Transverse colon (tissue), 4 donors: ENCODE data around the gene NHS. TPM values are rescaled to one million over a fixed set of nuclear protein-coding genes. Genes with fewer than 3 reads are reported as not detected.

Source experiments
- DNase-seq: peaks from one replicate; pipeline ENCODE4 v3.0.0-alpha.2; 2019
- H3K27ac ChIP-seq, 4 donors: fragments of 200-600 bp; sonication (generic); 2 replicates each; pipeline ENCODE4 v1.5.1; 2016 to 2018; ENCODE audit warnings: inconsistent platforms in 4 of 4
- H3K27me3 ChIP-seq: fragments of 200-600 bp; sonication (generic); 2 replicates; pipeline ENCODE4 v1.5.1; 2017; ENCODE audit warnings: inconsistent platforms
- H3K36me3 ChIP-seq, 4 donors: fragments of 200-600 bp; sonication (generic); 2 replicates each; pipeline ENCODE4 v1.5.1; 2017 to 2019; ENCODE audit warnings: inconsistent platforms in 4 of 4
- H3K4me1 ChIP-seq, 4 donors: fragments of 200-600 bp; sonication (generic); 2 replicates each; pipeline ENCODE4 v1.5.1; 2017 to 2020; ENCODE audit warnings: inconsistent platforms in 4 of 4
- H3K4me3 ChIP-seq, 4 donors: fragments of 200-600 bp; sonication (generic); 1 replicate in 1 of 4; 2 replicates in 3 of 4; pipeline versions ENCODE4 v1.5.1 to v1.6.1; 2017 to 2019; ENCODE audit warnings: inconsistent platforms in 4 of 4
- H3K9me3 ChIP-seq, 2 donors: fragments of 200-600 bp; sonication (generic); 2 replicates each; pipeline ENCODE4 v1.5.1; 2017 to 2019; ENCODE audit warnings: inconsistent platforms in 2 of 2
- CTCF ChIP-seq, 5 experiments: fragments of 200-600 bp in 3 of 5; fragments of 450-650 bp in 2 of 5; sonication (generic) in 3 of 5; IDR thresholded peaks; 1 replicate in 2 of 5; 2 replicates in 3 of 5; pipeline ENCODE4 v1.5.1; 2016 to 2017; ENCODE audit warnings: antibody characterized with exemption in 5 of 5, inconsistent platforms in 3 of 5, mild to moderate bottlenecking in 2 of 5, moderate library complexity in 1 of 5
- EP300 ChIP-seq: sonication (generic); formaldehyde crosslinking; IDR thresholded peaks from one replicate; pipeline ENCODE4 v1.6.1; 2017; ENCODE audit warnings: antibody characterized with exemption, low read depth
- POLR2A ChIP-seq: fragments of 450-650 bp; IDR thresholded peaks from one replicate; pipeline ENCODE4 v1.6.1; 2016; ENCODE audit warnings: antibody characterized with exemption, mild to moderate bottlenecking, moderate library complexity
- POLR2AphosphoS5 ChIP-seq, 3 donors: sonication (generic); formaldehyde crosslinking; IDR thresholded peaks; one replicate each; pipeline ENCODE4 v1.6.1; 2016; ENCODE audit warnings: antibody characterized with exemption in 3 of 3
- WGBS, 2 donors: methylation state at CpG; one replicate each; pipeline ENCODE4 v1.1.5; 2018; ENCODE audit warnings: low coverage in 1 of 2; 5-methylcytosine and 5-hydroxymethylcytosine counted together
- in situ Hi-C, 4 donors: fragments of 200-750 bp; cut with MboI; loops; one replicate each; pipeline versions ENCODE4 v1.15.0 to v1.15.1; 2017; ENCODE audit warnings: low sequenced_read_pairs in 3 of 4, low pct_ligation_motif_present in 1 of 4, low pct_unique_long_range_greater_than_20kb in 1 of 4
- intact Hi-C: fragments of 100-400 bp; cut with DNase I; formaldehyde crosslinking; loops from one replicate; pipeline ENCODE4 v1.15.1; 2023; ENCODE audit warnings: low total_unique reads
- total RNA-seq, 4 donors: library from RNA; depleted of rRNA; stranded (reverse); fragments of >200 nt; gene quantifications; one replicate each; pipeline ENCODE4 v1.1.0, GENCODE V29; 2016

NHS gene
- total RNA-seq, 4 donors from 2014 or later, result 1.2 to 10.7 (median 5.0) TPM

- in situ Hi-C loops (no loop called here), intact Hi-C loops (no loop called here)
- H3K4me1 ChIP-seq, result peaks cover 0 to 6% (median 2%) of the 10 kb centered on the region in 4 donors
- H3K9me3 ChIP-seq, result no peaks in the 10 kb centered on the region
- no peak for TF ChIP-seq EP300
- TF ChIP-seq CTCF (IDR thresholded peaks at IDR 0.05), result no peak
- TF ChIP-seq POLR2AphosphoS5 (IDR thresholded peaks at IDR 0.05), result no peak
- TF ChIP-seq POLR2A, result no peak
- H3K4me3 ChIP-seq, result no peak overlapping the region
- no peaks in the 10 kb centered on the region for H3K36me3 ChIP-seq
- H3K27me3 ChIP-seq, result no peaks in the 10 kb centered on the region
- no peak for DNase-seq
- no peak overlapping the region for H3K27ac ChIP-seq
- 76% methylated on average over 2 of the region's 2 CpGs; no CpG with 5 or more reads in 1 of the 2 donors for whole genome bisulfite sequencing, 2 donors
These were observed 188.1 kb downstream of the NHS start for GRCh38 chrX:17563076-17563475.

- in situ Hi-C loops (no loop called here), intact Hi-C loops (no loop called here)
- no peak overlapping the region for H3K27ac ChIP-seq
- no peaks in the 10 kb centered on the region for H3K9me3 ChIP-seq
- TF ChIP-seq POLR2AphosphoS5 (IDR thresholded peaks at IDR 0.05) (no peak), EP300 (no peak), CTCF (IDR thresholded peaks at IDR 0.05) (no peak), POLR2A (no peak)
- H3K36me3 ChIP-seq, result no peaks in the 10 kb centered on the region
- H3K27me3 ChIP-seq, result no peaks in the 10 kb centered on the region
- DNase-seq, result no peak
- H3K4me1 ChIP-seq, result peaks cover 0 to 6% (median 2%) of the 10 kb centered on the region in 4 donors
- 53% methylated on average over 4 of the region's 4 CpGs; no CpG with 5 or more reads in 1 of the 2 donors for WGBS, 2 donors
- no peak overlapping the region for H3K4me3 ChIP-seq
These were observed 188.5 kb downstream of the NHS start for GRCh38 chrX:17563515-17563914.

- Histone ChIP-seq H3K9me3 (no peaks in the 10 kb centered on the region), H3K27ac (no peak overlapping the region), H3K36me3 (no peaks in the 10 kb centered on the region), H3K27me3 (no peaks in the 10 kb centered on the region), H3K4me1 (peaks cover 0 to 6% (median 0%) of the 10 kb centered on the region in 4 donors), H3K4me3 (no peak overlapping the region)
- in situ Hi-C loops (no loop called here), intact Hi-C loops (no loop called here)
- WGBS, 2 donors, result 73% methylated on average over 7 of the region's 7 CpGs; no CpG with 5 or more reads in 1 of the 2 donors
- TF ChIP-seq POLR2AphosphoS5 (IDR thresholded peaks at IDR 0.05) (no peak), POLR2A (no peak), CTCF (IDR thresholded peaks at IDR 0.05) (no peak)
- DNase-seq, result no peak
These were observed 189.8 kb downstream of the NHS start for GRCh38 chrX:17564689-17565409.

- Histone ChIP-seq H3K4me1 (no peaks in the 10 kb centered on the region), H3K4me3 (no peak overlapping the region), H3K36me3 (no peaks in the 10 kb centered on the region), H3K27me3 (no peaks in the 10 kb centered on the region), H3K9me3 (no peaks in the 10 kb centered on the region), H3K27ac (peak overlapping the region; percentile 32 to 60 (median 48))
- no peak for DNase-seq
- TF ChIP-seq POLR2AphosphoS5 (IDR thresholded peaks at IDR 0.05), result no peak
- 40 to 52% methylated on average over 1 to 4 of the region's 4 CpGs for WGBS, 2 donors
- intact Hi-C loops, result no loop called here
- in situ Hi-C loops, result no loop called here
These were observed 191.7 kb downstream of the NHS start for GRCh38 chrX:17566740-17567139.
